ENCODE data around the gene PCDH18.
"Not testable (repeated sequence)": the region's sequence is repeated elsewhere in the genome, so short reads cannot be mapped to it uniquely, and the experiment has no call there.

PCDH18 gene

DNA sequence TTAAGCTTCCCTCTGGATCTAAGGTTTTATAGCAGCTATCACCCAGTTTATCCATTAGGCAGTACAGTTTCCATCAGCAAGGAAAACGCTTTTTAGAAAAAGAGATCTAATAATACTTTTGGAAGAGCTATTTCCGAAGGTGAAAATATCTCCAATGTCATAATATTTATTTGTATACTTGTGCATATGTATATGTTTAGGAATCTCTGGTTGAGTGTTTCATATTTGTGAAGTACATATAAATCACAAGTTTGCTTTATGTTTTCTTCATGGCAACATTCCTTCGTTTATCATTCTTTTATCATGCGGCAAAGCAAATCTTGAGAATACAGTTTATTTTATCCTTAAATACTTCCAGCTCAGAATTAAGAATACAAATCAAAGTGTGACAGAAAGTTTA is 6.2 kb upstream of the PCDH18 start:
- TF ChIP-seq, protein P1, sequence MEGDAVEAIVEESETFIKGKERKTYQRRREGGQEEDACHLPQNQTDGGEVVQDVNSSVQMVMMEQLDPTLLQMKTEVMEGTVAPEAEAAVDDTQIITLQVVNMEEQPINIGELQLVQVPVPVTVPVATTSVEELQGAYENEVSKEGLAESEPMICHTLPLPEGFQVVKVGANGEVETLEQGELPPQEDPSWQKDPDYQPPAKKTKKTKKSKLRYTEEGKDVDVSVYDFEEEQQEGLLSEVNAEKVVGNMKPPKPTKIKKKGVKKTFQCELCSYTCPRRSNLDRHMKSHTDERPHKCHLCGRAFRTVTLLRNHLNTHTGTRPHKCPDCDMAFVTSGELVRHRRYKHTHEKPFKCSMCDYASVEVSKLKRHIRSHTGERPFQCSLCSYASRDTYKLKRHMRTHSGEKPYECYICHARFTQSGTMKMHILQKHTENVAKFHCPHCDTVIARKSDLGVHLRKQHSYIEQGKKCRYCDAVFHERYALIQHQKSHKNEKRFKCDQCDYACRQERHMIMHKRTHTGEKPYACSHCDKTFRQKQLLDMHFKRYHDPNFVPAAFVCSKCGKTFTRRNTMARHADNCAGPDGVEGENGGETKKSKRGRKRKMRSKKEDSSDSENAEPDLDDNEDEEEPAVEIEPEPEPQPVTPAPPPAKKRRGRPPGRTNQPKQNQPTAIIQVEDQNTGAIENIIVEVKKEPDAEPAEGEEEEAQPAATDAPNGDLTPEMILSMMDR (IDR thresholded peaks at IDR 0.05; ENCODE audit: low read depth, low read length, missing control alignments) = no peak
- no peak for DNase-seq (ENCODE audit: extremely low read depth, low read depth)
- H3K4me3 ChIP-seq (replicated peaks; ENCODE audit: low read depth, low read length) = no peak overlapping the region

- DNase-seq (ENCODE audit: extremely low read depth, low read depth); H3K4me3 ChIP-seq (replicated peaks; ENCODE audit: low read depth, low read length): not testable (repeated sequence)
Observed at GRCh38 chr4:137537807-137538206, 5.5 kb upstream of the PCDH18 start.

- DNase-seq (ENCODE audit: extremely low read depth, low read depth) = no peak
- TF ChIP-seq, protein P1 (IDR thresholded peaks at IDR 0.05; ENCODE audit: low read depth, low read length, missing control alignments) = no peak
- H3K4me3 ChIP-seq (replicated peaks; ENCODE audit: low read depth, low read length) = no peak overlapping the region
Observed at GRCh38 chr4:137536789-137537561, 4.7 kb upstream of the PCDH18 start.

GRCh38 chr4:137535718-137536117 is 3.4 kb upstream of the PCDH18 start:
- TF ChIP-seq, protein P1 (IDR thresholded peaks at IDR 0.05; ENCODE audit: low read depth, low read length, missing control alignments) = no peak
- DNase-seq (ENCODE audit: extremely low read depth, low read depth) = no peak

DNA sequence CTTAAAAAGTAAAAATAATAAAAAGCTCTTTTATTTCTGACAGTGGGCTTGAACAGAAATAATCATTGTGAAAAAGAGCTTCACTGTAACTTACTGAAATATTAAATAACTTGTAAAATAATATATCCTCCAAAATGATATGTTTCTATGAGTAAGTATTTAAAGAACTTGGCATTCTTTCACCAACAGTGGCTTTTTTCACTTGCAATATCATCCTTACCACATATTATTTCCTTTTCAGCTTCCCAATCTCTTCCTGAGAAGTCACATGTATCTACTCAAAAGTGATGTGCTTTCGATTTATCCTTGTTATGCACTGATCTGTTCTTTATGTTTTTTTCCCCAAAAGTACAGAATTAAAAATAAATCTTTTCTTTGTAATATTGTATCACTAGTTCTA is 2.2 kb upstream of the PCDH18 start:
- TF ChIP-seq, protein P1 (IDR thresholded peaks at IDR 0.05; ENCODE audit: low read depth, low read length, missing control alignments) = no peak
- H3K4me3 ChIP-seq (replicated peaks; ENCODE audit: low read depth, low read length) = no peak overlapping the region
- no peak for DNase-seq (ENCODE audit: extremely low read depth, low read depth)

More at GRCh38 chr4:137535718-137536117, 3.4 kb upstream of the PCDH18 start:
- H3K4me3 ChIP-seq (replicated peaks; ENCODE audit: low read depth, low read length) = no peak overlapping the region

- DNase-seq (ENCODE audit: extremely low read depth, low read depth) = no peak
- TF ChIP-seq, protein P1 (IDR thresholded peaks at IDR 0.05; ENCODE audit: low read depth, low read length, missing control alignments) = no peak
- peak overlapping the region; percentile 79 for H3K4me3 ChIP-seq (replicated peaks; ENCODE audit: low read depth, low read length)
Observed at GRCh38 chr4:137533855-137534254, 1.6 kb upstream of the PCDH18 start.

GRCh38 chr4:137532869-137533236 is 559 bp upstream of the PCDH18 start:
- peak overlapping the region; percentile 79 for H3K4me3 ChIP-seq (replicated peaks; ENCODE audit: low read depth, low read length)
- TF ChIP-seq, protein P1 (IDR thresholded peaks at IDR 0.05; ENCODE audit: low read depth, low read length, missing control alignments) = no peak
- DNase-seq (ENCODE audit: extremely low read depth, low read depth) = no peak
